Left ventricle myocardium superior (tissue), 1 donor: ENCODE measurements around the gene C19orf53. TPM values are rescaled to one million over a fixed set of nuclear protein-coding genes. Genes with fewer than 3 reads are reported as not detected.
"Not testable (repeated sequence)": the region's sequence is repeated elsewhere in the genome, so short reads cannot be mapped to it uniquely, and the experiment has no call there.

Source experiments
- ATAC-seq: fragments of 200-7000 bp; cut with Tn5 transposase; one replicate; pipeline ENCODE4 v1.9.1; 2020; ENCODE audit warnings: mild to moderate bottlenecking, moderate library complexity
- DNase-seq: peaks from one replicate; pipeline ENCODE4 v3.0.0-alpha.2; 2020
- intact Hi-C: fragments of 100-400 bp; cut with micrococcal nuclease; formaldehyde crosslinking; loops from one replicate; pipeline ENCODE4 v1.11.0; 2022
- long read RNA-seq: library from polyadenylated mRNA; unstranded; transcript quantifications from one replicate; pipeline ENCODE4 v2.0.0, GENCODE V29; 2021
- total RNA-seq: library from RNA; stranded (reverse); fragmentation: NEBNext Ultra II Directional; extraction: Animal tissue kit (Norgen Biotek cat#: 25700); gene quantifications from one replicate; pipeline ENCODE4 v1.2.1, GENCODE V29; 2021
- donor health status: DM: no; HTN: yes; CAD: no; lungs with severe emphysema.

The C19orf53 gene
- total RNA-seq = 91.1 TPM
- long read RNA-seq, transcript C19orf53-202 (3 exons, 873 nt) = major isoform, 98 of 100 reads
- long read RNA-seq, partial matches to known transcripts = 0 of 100 reads
- long read RNA-seq, other reads (novel, unspliced or antisense) = 0 of 100 reads

DNA sequence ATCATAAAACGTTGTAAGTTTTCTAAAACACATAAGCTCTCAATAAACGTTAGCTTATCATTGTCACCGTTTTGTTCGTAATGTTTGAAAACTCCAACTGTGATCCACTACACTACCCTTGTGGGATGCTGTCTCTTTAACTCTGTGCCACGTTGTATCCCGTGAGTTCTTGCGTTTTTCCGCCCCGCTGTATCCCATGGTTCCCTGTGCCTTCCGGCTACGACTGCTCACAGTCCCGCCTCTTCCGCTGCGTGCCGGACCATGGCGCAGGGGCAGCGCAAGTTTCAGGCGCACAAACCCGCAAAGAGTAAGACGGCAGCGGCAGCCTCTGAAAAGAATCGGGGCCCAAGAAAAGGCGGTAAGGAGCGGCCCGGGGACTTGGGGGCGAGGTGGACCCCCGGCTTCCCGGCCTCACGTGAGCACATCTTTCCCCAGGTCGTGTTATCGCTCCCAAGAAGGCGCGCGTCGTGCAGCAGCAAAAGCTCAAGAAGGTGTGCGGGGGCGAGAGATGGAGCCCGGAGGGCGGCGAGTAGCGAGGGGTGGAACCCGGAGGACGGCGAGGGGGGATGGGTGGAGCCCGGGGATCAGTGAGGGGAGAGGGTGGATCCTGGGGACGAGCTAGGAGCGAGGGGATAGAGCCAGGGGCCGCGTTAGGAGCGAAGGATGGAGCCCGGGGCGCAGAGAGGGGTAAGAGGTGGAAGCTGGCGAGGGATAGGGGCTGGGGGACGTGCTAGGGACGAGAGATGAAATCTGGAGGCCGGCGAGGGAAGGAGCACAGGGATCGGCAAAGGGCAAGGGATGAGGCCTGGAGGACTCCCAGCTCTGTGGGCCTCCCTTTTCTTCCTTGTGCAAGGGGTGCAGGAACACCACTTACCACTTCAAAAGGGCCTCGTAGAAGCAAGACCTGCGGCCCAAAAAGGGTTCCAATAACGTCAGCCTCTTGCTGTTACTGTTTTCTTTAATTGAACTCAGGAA lies at the start of gene C19orf53:
TSS of gene C19orf53 (plus strand) at position 240 of the 975 bp plus-strand sequence. CDS start at position 262, 22 bp downstream.
- intact Hi-C loops = no loop called here
- peak; percentile 91 for DNase-seq
- ATAC-seq = peak; percentile 98

- ATAC-seq (no peak), DNase-seq (no peak)
- intact Hi-C loops = no loop called here
Measured at GRCh38 chr19:13726323-13726722, 47.9 kb upstream of the C19orf53 start.

DNA sequence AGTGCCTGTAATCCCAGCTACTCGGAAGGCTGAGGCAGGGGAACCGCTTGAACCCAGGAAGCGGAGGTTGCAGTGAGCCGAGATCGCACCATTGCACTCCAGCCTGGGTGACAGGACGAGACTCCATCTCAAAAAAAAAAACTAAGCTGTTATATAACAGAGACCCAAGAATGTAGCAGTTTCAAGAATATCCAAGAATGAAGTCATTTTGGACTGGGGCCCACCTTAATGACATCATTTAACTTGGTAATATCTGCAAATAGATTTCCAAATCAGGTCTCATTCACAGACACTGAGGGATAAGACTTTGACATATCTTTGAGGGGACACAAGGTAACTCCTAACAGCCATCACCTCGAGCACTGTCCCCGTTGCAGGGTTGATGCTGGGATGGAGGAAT lies 46.5 kb upstream of the C19orf53 start:
- DNase-seq (no peak), ATAC-seq (no peak)
- intact Hi-C loops = no loop called here

GRCh38 chr19:13729859-13730258 lies 44.4 kb upstream of the C19orf53 start:
- intact Hi-C loops = no loop called here
- ATAC-seq = no peak
- DNase-seq = no peak

DNA sequence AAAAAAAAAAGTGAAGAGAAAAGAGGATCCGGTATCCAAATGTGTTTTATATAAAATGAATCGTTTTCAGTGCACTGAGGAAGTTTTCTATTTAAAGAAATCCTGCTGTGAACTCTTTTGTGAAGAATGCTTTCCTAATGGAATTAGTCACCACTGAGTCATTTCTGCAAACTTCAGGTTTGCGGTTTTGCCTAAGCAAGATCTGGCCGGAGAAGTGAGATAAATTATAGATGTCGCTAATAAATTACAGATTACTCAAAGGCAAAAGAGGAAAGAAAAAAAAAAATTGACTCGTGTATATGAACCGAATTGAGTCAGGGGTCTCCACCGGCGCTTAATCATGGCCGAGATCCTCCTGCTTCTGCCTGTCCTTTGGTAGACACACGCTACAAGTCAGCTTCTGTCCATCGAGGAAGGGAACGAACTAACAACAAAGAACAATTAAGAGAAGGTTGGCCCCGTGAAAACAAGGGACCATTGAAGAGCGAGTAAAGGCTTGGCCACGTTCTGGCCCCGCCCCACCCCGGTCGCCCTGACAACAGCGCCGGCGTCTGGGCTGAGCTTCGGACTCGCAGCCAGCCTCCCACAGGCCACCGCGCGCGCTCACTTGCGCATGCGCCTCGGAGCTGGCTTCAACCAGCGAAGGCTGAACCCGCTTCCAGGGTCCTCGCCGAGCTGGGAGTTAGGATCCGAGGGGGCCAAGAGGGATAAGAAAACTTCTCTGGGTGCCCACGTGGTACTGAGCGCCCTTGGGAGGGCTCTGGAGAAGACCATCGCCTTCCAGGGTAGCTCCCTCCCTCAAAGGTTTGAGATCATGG lies 42.9 kb upstream of the C19orf53 start:
- intact Hi-C loops = no loop called here
- peak; percentile 98 for DNase-seq
- peak; percentile 100 for ATAC-seq

DNA sequence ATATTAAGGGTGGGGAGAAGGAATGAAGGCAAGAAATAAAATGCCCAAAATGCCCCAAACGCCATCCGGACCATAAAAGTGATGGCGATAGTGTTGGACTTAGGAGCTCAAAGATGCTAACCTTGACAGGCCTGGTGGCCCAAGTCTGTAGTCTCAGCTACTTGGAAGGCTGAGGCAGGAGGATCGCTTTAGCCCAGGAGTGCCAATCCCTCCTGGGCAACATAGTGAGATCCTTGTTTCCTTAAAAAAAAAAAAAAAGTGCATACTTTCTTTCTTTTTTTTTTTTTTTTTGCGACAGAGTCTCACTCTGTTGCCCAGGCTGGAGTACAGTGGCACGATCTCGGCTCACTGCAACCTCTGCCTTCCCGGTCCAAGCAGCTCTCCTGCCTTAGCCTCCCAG lies 41.9 kb upstream of the C19orf53 start:
- ATAC-seq = no peak
- intact Hi-C loops = no loop called here

GRCh38 chr19:13734751-13735150 lies 39.5 kb upstream of the C19orf53 start:
- intact Hi-C loops = no loop called here
- DNase-seq (no peak), ATAC-seq (no peak)

More for the DNA sequence above, 41.9 kb upstream of the C19orf53 start:
- DNase-seq = no peak

DNA sequence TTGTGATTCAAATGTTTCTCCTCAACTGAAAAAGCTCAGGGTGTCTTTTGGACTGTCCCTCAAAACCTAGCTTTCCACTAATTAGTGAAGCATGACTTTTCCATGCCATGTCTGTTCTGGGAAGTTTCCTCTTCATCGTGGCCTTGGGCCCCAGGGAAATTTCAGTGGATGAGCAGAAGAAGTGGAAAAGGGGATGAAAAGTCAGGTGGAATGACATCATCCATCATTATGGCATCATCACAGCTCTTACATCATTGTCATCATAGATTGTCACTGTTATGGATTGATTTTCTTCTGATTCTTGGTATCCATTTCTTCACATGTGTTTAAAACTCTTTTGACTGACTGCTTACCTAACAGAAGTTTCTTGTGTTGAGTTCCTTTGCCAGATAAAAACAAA lies 36.2 kb upstream of the C19orf53 start:
- DNase-seq (no peak), ATAC-seq (no peak)

DNA sequence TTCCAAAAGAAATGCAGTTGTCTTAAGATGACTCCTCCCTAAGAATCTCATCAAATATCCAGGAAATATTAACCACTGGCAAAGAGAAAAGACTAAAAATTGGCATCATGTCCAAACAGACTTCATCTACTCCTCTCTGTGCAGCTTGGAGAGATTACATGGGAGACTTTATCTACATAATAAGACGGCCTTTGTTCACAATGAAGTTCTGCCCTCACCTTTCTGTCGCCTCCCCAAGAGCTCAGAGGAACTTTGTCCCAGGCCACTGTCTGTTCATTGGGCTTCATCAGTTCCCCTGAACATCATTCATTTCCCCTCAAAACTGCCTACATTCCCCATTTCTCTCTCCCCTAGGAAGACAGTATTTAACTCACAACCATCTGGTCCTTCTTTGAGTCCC lies 32.4 kb upstream of the C19orf53 start:
- intact Hi-C loops = no loop called here
- DNase-seq = no peak
- ATAC-seq = no peak

More for the DNA sequence above, 36.2 kb upstream of the C19orf53 start:
- intact Hi-C loops = no loop called here

DNA sequence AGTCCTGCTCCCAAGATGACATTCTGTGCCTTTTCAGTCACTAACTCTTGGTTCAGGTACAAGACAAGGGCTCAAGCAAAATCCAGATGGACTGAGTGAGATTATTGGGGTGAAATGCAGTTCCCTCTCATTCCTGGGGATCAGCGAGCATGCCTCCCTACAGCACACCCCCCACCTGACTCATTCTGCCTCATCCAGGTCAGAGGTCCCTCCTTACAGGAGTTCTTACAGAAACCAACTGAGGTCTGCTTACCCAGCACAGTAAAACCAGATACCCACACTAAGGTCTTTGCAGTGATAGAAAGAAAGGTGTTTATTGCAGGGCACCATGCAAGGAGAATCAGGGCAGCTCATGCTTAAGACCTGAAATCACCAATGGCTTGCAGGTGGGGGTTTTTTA lies 31.5 kb upstream of the C19orf53 start:
- intact Hi-C loops = no loop called here
- ATAC-seq (no peak), DNase-seq (no peak)

DNA sequence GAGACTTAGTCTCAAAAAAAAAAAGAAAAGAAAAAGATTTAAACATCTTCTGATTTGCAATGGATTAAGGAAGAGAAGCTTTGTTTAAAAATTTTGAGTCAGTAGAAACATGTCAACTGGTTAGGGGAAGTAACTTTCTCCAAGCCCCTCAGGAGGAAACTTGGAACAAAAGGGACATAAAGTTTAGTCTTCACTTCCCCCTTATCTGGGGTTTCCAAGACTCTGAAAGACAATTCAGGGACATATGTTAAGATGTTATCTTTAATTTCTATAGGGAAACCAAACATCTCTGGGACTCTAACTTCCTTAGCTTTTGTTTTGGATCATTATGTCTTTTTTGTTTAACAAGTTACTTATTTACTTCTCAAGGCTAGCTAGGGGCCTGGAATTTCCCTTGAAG lies 30.1 kb upstream of the C19orf53 start:
- intact Hi-C loops = no loop called here
- DNase-seq (no peak), ATAC-seq (no peak)

GRCh38 chr19:13747098-13747453 lies 27.2 kb upstream of the C19orf53 start:
- DNase-seq (no peak), ATAC-seq (no peak)
- intact Hi-C loops = no loop called here

DNA sequence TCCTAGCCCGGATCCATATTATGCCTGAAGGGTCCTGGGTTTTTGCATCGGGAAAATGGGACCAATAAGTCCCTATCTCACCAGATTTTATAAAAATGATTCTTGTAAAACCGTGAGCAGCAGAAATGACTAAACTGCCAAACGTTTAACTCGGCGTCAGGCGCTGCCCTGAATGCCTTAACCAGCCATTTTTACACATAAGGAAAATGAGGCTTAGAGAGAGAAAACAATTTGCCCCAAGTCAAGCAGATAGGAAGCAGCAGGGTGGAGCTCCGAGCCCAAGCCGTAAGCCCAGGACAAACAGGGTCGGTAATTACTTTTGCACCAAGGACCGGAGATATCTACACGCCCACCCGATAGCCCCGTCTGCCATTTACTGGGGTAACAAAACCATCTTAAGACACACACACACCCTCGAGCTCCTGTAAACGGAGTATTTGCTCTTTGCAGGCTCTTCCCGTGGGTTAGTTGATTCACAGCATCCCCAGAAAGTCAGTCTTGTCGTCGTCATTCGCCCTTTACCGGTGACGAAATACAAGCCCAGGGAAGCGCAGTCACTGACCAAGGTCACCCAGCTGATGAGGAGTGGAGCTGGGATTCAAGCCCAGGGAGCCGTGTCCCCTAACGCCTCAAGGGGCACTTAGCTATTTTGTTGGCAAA lies 26.0 kb upstream of the C19orf53 start:
- ATAC-seq = no peak
- DNase-seq = no peak
- intact Hi-C loops = no loop called here

- no peak for DNase-seq
- no peak for ATAC-seq
- intact Hi-C loops = no loop called here
Measured at GRCh38 chr19:13751436-13751835, 22.8 kb upstream of the C19orf53 start.

DNA sequence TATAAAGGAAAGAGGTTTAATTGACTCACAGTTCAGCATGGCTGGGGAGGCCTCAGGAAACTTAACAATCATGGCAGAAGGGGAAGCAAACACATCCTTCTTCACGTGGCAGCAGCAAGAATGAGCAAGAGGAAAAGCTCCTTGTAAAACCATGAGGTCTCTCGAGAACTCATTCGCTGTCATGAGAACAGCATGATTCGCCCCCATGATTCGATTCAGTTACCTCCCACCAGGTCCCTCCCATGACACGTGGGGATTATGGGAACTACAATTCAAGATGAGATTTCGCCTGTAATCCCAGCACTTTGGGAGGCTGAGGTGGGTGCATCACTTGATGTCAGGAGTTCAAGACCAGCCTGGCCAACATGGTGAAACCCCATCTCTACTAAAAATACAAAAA lies 20.6 kb upstream of the C19orf53 start:
- ATAC-seq, DNase-seq, intact Hi-C loops: not testable (repeated sequence)

DNA sequence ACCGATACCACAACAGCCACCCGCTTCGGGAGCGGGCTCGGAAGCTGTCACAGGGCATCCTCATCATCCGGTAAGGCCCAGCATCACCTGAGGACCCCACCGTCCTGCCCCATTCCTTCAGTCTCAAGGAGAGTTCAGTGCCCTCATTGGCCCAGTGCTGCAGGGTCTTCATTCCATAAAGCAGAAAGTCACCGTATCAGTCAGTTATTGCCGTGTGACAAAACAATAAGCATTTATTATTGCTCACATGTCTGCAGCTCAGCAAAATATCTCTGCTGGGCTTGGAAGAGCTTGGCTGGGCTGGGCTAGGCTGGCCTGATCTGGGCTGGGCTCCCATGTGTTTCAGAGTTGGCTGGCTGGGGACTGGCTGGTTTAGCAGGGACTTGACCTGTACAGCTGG lies 18.0 kb upstream of the C19orf53 start:
- ATAC-seq (no peak), DNase-seq (no peak)
- intact Hi-C loops = no loop called here

- DNase-seq = no peak
- intact Hi-C loops = no loop called here
- ATAC-seq = no peak
Measured at GRCh38 chr19:13757805-13758772, 16.2 kb upstream of the C19orf53 start.

DNA sequence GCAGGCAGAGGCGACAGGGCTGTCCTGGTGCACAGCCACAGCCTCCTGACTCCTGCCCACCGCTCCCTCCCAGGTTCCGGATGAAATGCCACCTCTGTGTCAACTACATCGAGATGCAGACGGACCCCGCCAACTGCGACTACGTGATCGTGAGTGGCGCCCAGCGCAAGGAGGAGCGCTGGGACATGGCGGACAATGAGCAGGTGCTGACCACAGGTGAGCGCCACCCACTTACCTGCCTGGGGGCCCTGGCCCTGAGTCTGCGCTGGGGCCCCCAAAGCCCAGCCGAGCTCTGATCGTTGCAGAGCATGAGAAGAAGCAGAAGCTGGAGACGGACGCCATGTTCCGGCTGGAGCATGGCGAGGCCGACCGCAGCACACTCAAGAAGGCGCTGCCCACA lies 15.5 kb upstream of the C19orf53 start:
- ATAC-seq (no peak), DNase-seq (no peak)
- intact Hi-C loops = no loop called here
